Measurements from ENCODE around the gene HDAC1. TPM values are rescaled to one million over a fixed set of nuclear protein-coding genes. Genes with fewer than 3 reads are reported as not detected.
"Not testable (repeated sequence)": the region's sequence is repeated elsewhere in the genome, so short reads cannot be mapped to it uniquely, and the experiment has no call there.

The HDAC1 gene
- total and polyA plus RNA-seq, 4 donors: 37.2 to 79.3 (median 67.3) TPM

- H3K27ac ChIP-seq (ENCODE audit: low read depth, low read length): peak overlapping the region; percentile 88
- 32% methylated on average over 2 of the region's 2 CpGs for WGBS (ENCODE audit: insufficient coverage)
- H3K4me1 ChIP-seq (ENCODE audit: control insufficient read depth, insufficient read depth, low read length): peaks cover 40% of the 10 kb centered on the region
Measured at GRCh38 chr1:32353886-32354570, 62.1 kb downstream of the HDAC1 start.

GRCh38 chr1:32355778-32356177, 63.9 kb downstream of the HDAC1 start:
- H3K4me3 ChIP-seq (ENCODE audit: low read depth, low read length); H3K27ac ChIP-seq (ENCODE audit: low read depth, low read length); H3K27me3 ChIP-seq (ENCODE audit: control insufficient read depth, insufficient read depth, low read length); H3K9me3 ChIP-seq (ENCODE audit: control insufficient read depth, insufficient read depth, low read length); H3K36me3 ChIP-seq (ENCODE audit: control insufficient read depth, insufficient read depth, low read length); DNase-seq (ENCODE audit: low read depth in 4 of 6, low spot score in 6 of 6): not testable (repeated sequence)
- 89% methylated on average over 5 of the region's 6 CpGs for WGBS (ENCODE audit: insufficient coverage)
- peaks cover 37% of the 10 kb centered on the region for H3K4me1 ChIP-seq (ENCODE audit: control insufficient read depth, insufficient read depth, low read length)

More at GRCh38 chr1:32353886-32354570, 62.1 kb downstream of the HDAC1 start:
- peak in 1 of 6 donors; percentile 31 for DNase-seq (ENCODE audit: low read depth in 4 of 6, low spot score in 6 of 6)
- Histone ChIP-seq H3K4me3 (ENCODE audit: low read depth, low read length) (no peak overlapping the region), H3K27me3 (ENCODE audit: control insufficient read depth, insufficient read depth, low read length) (no peaks in the 10 kb centered on the region), H3K36me3 (ENCODE audit: control insufficient read depth, insufficient read depth, low read length) (peaks cover 9% of the 10 kb centered on the region), H3K9me3 (ENCODE audit: control insufficient read depth, insufficient read depth, low read length) (no peaks in the 10 kb centered on the region)

- Histone ChIP-seq H3K27me3 (ENCODE audit: control insufficient read depth, insufficient read depth, low read length) (no peaks in the 10 kb centered on the region), H3K27ac (ENCODE audit: low read depth, low read length) (no peak overlapping the region), H3K4me3 (ENCODE audit: low read depth, low read length) (no peak overlapping the region), H3K4me1 (ENCODE audit: control insufficient read depth, insufficient read depth, low read length) (peaks cover 40% of the 10 kb centered on the region), H3K36me3 (ENCODE audit: control insufficient read depth, insufficient read depth, low read length) (peaks cover 9% of the 10 kb centered on the region), H3K9me3 (ENCODE audit: control insufficient read depth, insufficient read depth, low read length) (no peaks in the 10 kb centered on the region)
- 100% methylated on average over 1 of the region's 1 CpG for WGBS (ENCODE audit: insufficient coverage)
- no peak for DNase-seq (ENCODE audit: low read depth in 4 of 6, low spot score in 6 of 6)
Measured at GRCh38 chr1:32356478-32356877, 64.6 kb downstream of the HDAC1 start.

- WGBS (ENCODE audit: insufficient coverage): no CpG with 5 or more reads among the region's 6 CpGs
- peak in 2 of 6 donors; percentile 54 to 86 for DNase-seq (ENCODE audit: low read depth in 4 of 6, low spot score in 6 of 6)
- H3K4me1 ChIP-seq (ENCODE audit: control insufficient read depth, insufficient read depth, low read length): peaks cover 41% of the 10 kb centered on the region
- H3K27me3 ChIP-seq (ENCODE audit: control insufficient read depth, insufficient read depth, low read length): no peaks in the 10 kb centered on the region
- H3K36me3 ChIP-seq (ENCODE audit: control insufficient read depth, insufficient read depth, low read length): peaks cover 10% of the 10 kb centered on the region
- H3K4me3 ChIP-seq (ENCODE audit: low read depth, low read length): no peak overlapping the region
- H3K27ac ChIP-seq (ENCODE audit: low read depth, low read length): no peak overlapping the region
- H3K9me3 ChIP-seq (ENCODE audit: control insufficient read depth, insufficient read depth, low read length): no peaks in the 10 kb centered on the region
Measured at GRCh38 chr1:32357614-32358013, 65.7 kb downstream of the HDAC1 start.

- Histone ChIP-seq H3K36me3 (ENCODE audit: control insufficient read depth, insufficient read depth, low read length) (peaks cover 16% of the 10 kb centered on the region), H3K27me3 (ENCODE audit: control insufficient read depth, insufficient read depth, low read length) (no peaks in the 10 kb centered on the region), H3K4me1 (ENCODE audit: control insufficient read depth, insufficient read depth, low read length) (peaks cover 38% of the 10 kb centered on the region), H3K9me3 (ENCODE audit: control insufficient read depth, insufficient read depth, low read length) (no peaks in the 10 kb centered on the region), H3K27ac (ENCODE audit: low read depth, low read length) (no peak overlapping the region), H3K4me3 (ENCODE audit: low read depth, low read length) (no peak overlapping the region)
- no peak for DNase-seq (ENCODE audit: low read depth in 4 of 6, low spot score in 6 of 6)
- 100% methylated on average over 1 of the region's 3 CpGs for WGBS (ENCODE audit: insufficient coverage)
Measured at GRCh38 chr1:32358435-32358834, 66.6 kb downstream of the HDAC1 start.

GRCh38 chr1:32361308-32361673, 69.4 kb downstream of the HDAC1 start:
- WGBS (ENCODE audit: insufficient coverage): 24% methylated on average over 35 of the region's 35 CpGs
- no peak overlapping the region for H3K27ac ChIP-seq (ENCODE audit: low read depth, low read length)
- peaks cover 29% of the 10 kb centered on the region for H3K4me1 ChIP-seq (ENCODE audit: control insufficient read depth, insufficient read depth, low read length)
- peaks cover 32% of the 10 kb centered on the region for H3K36me3 ChIP-seq (ENCODE audit: control insufficient read depth, insufficient read depth, low read length)
- no peaks in the 10 kb centered on the region for H3K27me3 ChIP-seq (ENCODE audit: control insufficient read depth, insufficient read depth, low read length)
- no peaks in the 10 kb centered on the region for H3K9me3 ChIP-seq (ENCODE audit: control insufficient read depth, insufficient read depth, low read length)
- H3K4me3 ChIP-seq (ENCODE audit: low read depth, low read length): no peak overlapping the region
- peak in 1 of 6 donors; percentile 54 for DNase-seq (ENCODE audit: low read depth in 4 of 6, low spot score in 6 of 6)

GRCh38 chr1:32361674-32362473, 70.0 kb downstream of the HDAC1 start:
- peaks cover 38% of the 10 kb centered on the region for H3K36me3 ChIP-seq (ENCODE audit: control insufficient read depth, insufficient read depth, low read length)
- no peaks in the 10 kb centered on the region for H3K27me3 ChIP-seq (ENCODE audit: control insufficient read depth, insufficient read depth, low read length)
- peak in 3 of 6 donors; percentile 29 to 77 (median 67) for DNase-seq (ENCODE audit: low read depth in 4 of 6, low spot score in 6 of 6)
- peaks cover 29% of the 10 kb centered on the region for H3K4me1 ChIP-seq (ENCODE audit: control insufficient read depth, insufficient read depth, low read length)
- no peak overlapping the region for H3K27ac ChIP-seq (ENCODE audit: low read depth, low read length)
- WGBS (ENCODE audit: insufficient coverage): 1% methylated on average over 86 of the region's 91 CpGs
- no peaks in the 10 kb centered on the region for H3K9me3 ChIP-seq (ENCODE audit: control insufficient read depth, insufficient read depth, low read length)
- H3K4me3 ChIP-seq (ENCODE audit: low read depth, low read length): peak overlapping the region; percentile 36

GRCh38 chr1:32362474-32363313, 70.8 kb downstream of the HDAC1 start, which contains the start of the genes FAM229A and TSSK3:
FAM229A (minus strand) TSS chr1:32362485; CDS start chr1:32362091, 394 bp downstream.
TSSK3 (plus strand) TSS chr1:32362539; CDS start chr1:32362702, 163 bp downstream.
- H3K9me3 ChIP-seq (ENCODE audit: control insufficient read depth, insufficient read depth, low read length): no peaks in the 10 kb centered on the region
- H3K27ac ChIP-seq (ENCODE audit: low read depth, low read length): no peak within 1 kb of the TSS
- H3K4me3 ChIP-seq (ENCODE audit: low read depth, low read length): peak within 1 kb of the TSS; percentile 36
- no peaks in the 10 kb centered on the region for H3K27me3 ChIP-seq (ENCODE audit: control insufficient read depth, insufficient read depth, low read length)
- peaks cover 46% of the 10 kb centered on the region for H3K36me3 ChIP-seq (ENCODE audit: control insufficient read depth, insufficient read depth, low read length)
- WGBS (ENCODE audit: insufficient coverage): 45% methylated on average over 14 of the region's 17 CpGs
- peaks cover 23% of the 10 kb centered on the region for H3K4me1 ChIP-seq (ENCODE audit: control insufficient read depth, insufficient read depth, low read length)
- DNase-seq (ENCODE audit: low read depth in 4 of 6, low spot score in 6 of 6): no peak

GRCh38 chr1:32363713-32364112, 71.8 kb downstream of the HDAC1 start:
- H3K27me3 ChIP-seq (ENCODE audit: control insufficient read depth, insufficient read depth, low read length): no peaks in the 10 kb centered on the region
- H3K27ac ChIP-seq (ENCODE audit: low read depth, low read length): no peak overlapping the region
- no peak overlapping the region for H3K4me3 ChIP-seq (ENCODE audit: low read depth, low read length)
- H3K36me3 ChIP-seq (ENCODE audit: control insufficient read depth, insufficient read depth, low read length): peaks cover 56% of the 10 kb centered on the region
- peaks cover 23% of the 10 kb centered on the region for H3K4me1 ChIP-seq (ENCODE audit: control insufficient read depth, insufficient read depth, low read length)
- no peak for DNase-seq (ENCODE audit: low read depth in 4 of 6, low spot score in 6 of 6)
- H3K9me3 ChIP-seq (ENCODE audit: control insufficient read depth, insufficient read depth, low read length): no peaks in the 10 kb centered on the region
- WGBS (ENCODE audit: insufficient coverage): 96% methylated on average over 12 of the region's 12 CpGs

Data from spinal cord (tissue), 10 donors.